Measurements from ENCODE around the gene PLEKHA6.

GRCh38 chr1:204225841-204226735 is 133.6 kb downstream of the PLEKHA6 start:
- TF ChIP-seq CTCF (IDR thresholded peaks at IDR 0.05 in 4 of 5, conservative IDR thresholded peaks at IDR 0.05 in 1 of 5) (no peak), POLR2A (IDR thresholded peaks at IDR 0.05) (no peak)
